Measurements from ENCODE around the gene SPSB3. TPM values are rescaled to one million over a fixed set of nuclear protein-coding genes. Genes with fewer than 3 reads are reported as not detected.

Gene SPSB3
- total and polyA plus RNA-seq, 5 experiments from 2014 or later = 38.0 to 123 (median 42.0) TPM

GRCh38 chr16:1784977-1785845 is 2.8 kb upstream of the SPSB3 start:
- Mint-ChIP-seq H3K27me3 (no peaks in the 10 kb centered on the region), H3K36me3 (peaks cover 0 to 23% (median 6%) of the 10 kb centered on the region in 3 donors), H3K4me3 (peak overlapping the region; percentile 19 to 84 (median 60)), H3K27ac (peak overlapping the region in 2 of 10 donors; percentile 57 to 75), H3K4me1 (peaks cover 10 to 53% (median 29%) of the 10 kb centered on the region in 4 donors), H3K9me3 (no peaks in the 10 kb centered on the region)
- DNase-seq = peak in 1 of 10 donors; percentile 54
- ATAC-seq = no peak
- POLR2A ChIA-PET = interaction anchor here (1.0 to 5.6 kb wide), 2 partner anchors 13 to 39 kb away, joined by 3 to 118 read pairs; partner anchors contain the start of genes EME2, MRPS34 and NME3

GRCh38 chr16:1781758-1782407 is 488 bp downstream of the SPSB3 start:
- Mint-ChIP-seq H3K27ac (peak overlapping the region; percentile 37 to 97 (median 92)), H3K4me3 (peak overlapping the region; percentile 82 to 94 (median 88)), H3K27me3 (no peaks in the 10 kb centered on the region), H3K36me3 (peaks cover 0 to 13% (median 0%) of the 10 kb centered on the region in 3 donors), H3K9me3 (no peaks in the 10 kb centered on the region), H3K4me1 (peaks cover 8 to 48% (median 27%) of the 10 kb centered on the region in 4 donors)
- POLR2A ChIA-PET = interaction anchor here (0.7 to 5.6 kb wide), 26 partner anchors 10 to 892 kb away, joined by 3 to 118 read pairs (median 6); partner anchors contain the start of genes EME2, FAHD1, HAGH and IFT140
- DNase-seq (peak in 6 of 10 donors; percentile 13 to 66 (median 39)), ATAC-seq (peak; percentile 8 to 29)

- peaks cover 8 to 44% (median 28%) of the 10 kb centered on the region in 4 donors for H3K4me1 Mint-ChIP-seq
- POLR2A ChIA-PET = interaction anchor here (0.6 to 5.6 kb wide), 6 partner anchors 9 to 241 kb away, joined by 3 to 118 read pairs (median 12); partner anchors contain the start of genes EME2, FAHD1, HAGH and IGFALS
- no peaks in the 10 kb centered on the region for H3K9me3 Mint-ChIP-seq
- no peaks in the 10 kb centered on the region for H3K27me3 Mint-ChIP-seq
- H3K4me3 Mint-ChIP-seq = peak overlapping the region; percentile 81 to 93 (median 84)
- H3K36me3 Mint-ChIP-seq = peaks cover 0 to 13% (median 0%) of the 10 kb centered on the region in 3 donors
- DNase-seq = peak in 1 of 10 donors; percentile 45
- ATAC-seq = no peak
- H3K27ac Mint-ChIP-seq = peak overlapping the region; percentile 43 to 97 (median 82)
Measured at GRCh38 chr16:1781254-1781653, 1.1 kb downstream of the SPSB3 start.

GRCh38 chr16:1780677-1781072 is 1.7 kb downstream of the SPSB3 start:
- POLR2A ChIA-PET = interaction anchor here (0.6 to 5.6 kb wide), 4 partner anchors 9 to 241 kb away, joined by 3 to 118 read pairs (median 6); partner anchors contain the start of genes EME2, MRPS34, NME3 and TBL3
- H3K4me1 Mint-ChIP-seq = peaks cover 8 to 39% (median 26%) of the 10 kb centered on the region in 4 donors
- DNase-seq = no peak
- no peak for ATAC-seq
- peaks cover 0 to 12% (median 0%) of the 10 kb centered on the region in 3 donors for H3K36me3 Mint-ChIP-seq
- H3K27me3 Mint-ChIP-seq = no peaks in the 10 kb centered on the region
- peak overlapping the region in 9 of 10 donors; percentile 15 to 85 (median 46) for H3K27ac Mint-ChIP-seq
- H3K4me3 Mint-ChIP-seq = peak overlapping the region in 8 of 10 donors; percentile 27 to 92 (median 61)
- H3K9me3 Mint-ChIP-seq = no peaks in the 10 kb centered on the region

GRCh38 chr16:1779741-1780676 is 2.4 kb downstream of the SPSB3 start:
- peaks cover 0 to 7% (median 0%) of the 10 kb centered on the region in 3 donors for H3K36me3 Mint-ChIP-seq
- no peaks in the 10 kb centered on the region for H3K27me3 Mint-ChIP-seq
- POLR2A ChIA-PET = interaction anchor here (1.0 to 1.6 kb wide), 3 partner anchors 9 to 359 kb away, joined by 3 to 8 read pairs (median 4); partner anchors contain the start of genes TBL3 and UQCC4
- ATAC-seq = no peak
- H3K4me1 Mint-ChIP-seq = peaks cover 6 to 35% (median 22%) of the 10 kb centered on the region in 4 donors
- peak overlapping the region in 5 of 10 donors; percentile 22 to 92 (median 39) for H3K4me3 Mint-ChIP-seq
- H3K9me3 Mint-ChIP-seq = no peaks in the 10 kb centered on the region
- peak overlapping the region in 3 of 10 donors; percentile 22 to 68 (median 22) for H3K27ac Mint-ChIP-seq
- no peak for DNase-seq

- H3K9me3 Mint-ChIP-seq = no peaks in the 10 kb centered on the region
- POLR2A ChIA-PET = interaction anchor here (0.6 to 1.6 kb wide), 5 partner anchors 9 to 358 kb away, joined by 3 to 8 read pairs (median 4); partner anchors contain the start of genes IGFALS and UQCC4
- DNase-seq (no peak), ATAC-seq (no peak)
- peak overlapping the region in 3 of 10 donors; percentile 43 to 71 (median 49) for H3K27ac Mint-ChIP-seq
- peak overlapping the region in 2 of 10 donors; percentile 18 to 34 for H3K4me3 Mint-ChIP-seq
- no peaks in the 10 kb centered on the region for H3K27me3 Mint-ChIP-seq
- H3K4me1 Mint-ChIP-seq = peaks cover 6 to 36% (median 20%) of the 10 kb centered on the region in 4 donors
- peaks cover 0 to 6% (median 0%) of the 10 kb centered on the region in 3 donors for H3K36me3 Mint-ChIP-seq
Measured at GRCh38 chr16:1779234-1779701, 3.1 kb downstream of the SPSB3 start.

GRCh38 chr16:1778200-1779179 is 3.9 kb downstream of the SPSB3 start:
- Mint-ChIP-seq H3K4me3 (no peak overlapping the region), H3K4me1 (peaks cover 6 to 34% (median 22%) of the 10 kb centered on the region in 4 donors), H3K27me3 (no peaks in the 10 kb centered on the region), H3K27ac (peak overlapping the region in 4 of 10 donors; percentile 34 to 71 (median 49)), H3K9me3 (no peaks in the 10 kb centered on the region), H3K36me3 (peaks cover 0 to 6% (median 0%) of the 10 kb centered on the region in 3 donors)
- DNase-seq (no peak), ATAC-seq (no peak)
- POLR2A ChIA-PET = interaction anchor here (0.6 to 1.4 kb wide), 4 partner anchors 14 to 306 kb away, joined by 3 to 5 read pairs (median 4); partner anchors contain the start of genes IGFALS and MAPK8IP3

GRCh38 chr16:1777375-1778199 is 4.8 kb downstream of the SPSB3 start:
- no peak for DNase-seq
- POLR2A ChIA-PET = interaction anchor here (0.6 to 1.4 kb wide), 2 partner anchors 71 to 748 kb away, joined by 3 to 5 read pairs; partner anchors contain the start of gene MAPK8IP3
- Mint-ChIP-seq H3K9me3 (no peaks in the 10 kb centered on the region), H3K27ac (peak overlapping the region in 3 of 10 donors; percentile 34 to 55 (median 43)), H3K27me3 (no peaks in the 10 kb centered on the region), H3K4me3 (no peak overlapping the region), H3K36me3 (peaks cover 0 to 4% (median 0%) of the 10 kb centered on the region in 3 donors), H3K4me1 (peaks cover 3 to 30% (median 19%) of the 10 kb centered on the region in 4 donors)
- ATAC-seq = no peak

GRCh38 chr16:1776991-1777374 is 5.4 kb downstream of the SPSB3 start:
- POLR2A ChIA-PET = interaction anchor here (0.6 to 1.4 kb wide), 2 partner anchors 71 to 748 kb away, joined by 3 to 5 read pairs; partner anchors contain the start of gene MAPK8IP3
- peaks cover 0 to 7% (median 0%) of the 10 kb centered on the region in 3 donors for H3K36me3 Mint-ChIP-seq
- H3K27me3 Mint-ChIP-seq = no peaks in the 10 kb centered on the region
- H3K9me3 Mint-ChIP-seq = no peaks in the 10 kb centered on the region
- peak overlapping the region in 2 of 10 donors; percentile 28 to 61 for H3K27ac Mint-ChIP-seq
- ATAC-seq = no peak
- peaks cover 6 to 32% (median 22%) of the 10 kb centered on the region in 4 donors for H3K4me1 Mint-ChIP-seq
- peak overlapping the region in 1 of 10 donors; percentile 26 for H3K4me3 Mint-ChIP-seq
- no peak for DNase-seq

Measured in naive thymus-derived CD8-positive, alpha-beta T cell (primary cell).